Stomach (tissue), 9 donors: ENCODE data around the gene YOD1. TPM values are rescaled to one million over a fixed set of nuclear protein-coding genes. Genes with fewer than 3 reads are reported as not detected.

ENCODE experiments used
- DNase-seq, 2 donors: peaks; one replicate each; pipeline versions ENCODE4 v3.0.0 to v3.0.0-alpha.2; 2013 to 2019
- H3K27ac ChIP-seq, 5 donors: fragments of 200-600 bp in 4 of 5; sonication (generic) in 4 of 5; one replicate each; pipeline ENCODE4 v1.5.1; 2013 to 2019; ENCODE audit warnings: mild to moderate bottlenecking in 1 of 5, moderate library complexity in 1 of 5
- H3K27me3 ChIP-seq, 3 donors: fragments of 200-600 bp; sonication (generic); one replicate each; pipeline ENCODE4 v1.5.1; 2017 to 2019; ENCODE audit warnings: mixed run types in 1 of 3
- H3K36me3 ChIP-seq, 4 donors: fragments of 200-600 bp; sonication (generic); 1 replicate in 3 of 4; 2 replicates in 1 of 4; pipeline ENCODE4 v1.5.1; 2016 to 2019
- H3K4me1 ChIP-seq, 4 donors: fragments of 200-600 bp; sonication (generic); one replicate each; pipeline ENCODE4 v1.5.1; 2016 to 2019
- H3K4me3 ChIP-seq, 4 donors: fragments of 200-600 bp; sonication (generic) in 3 of 4; one replicate each; pipeline ENCODE4 v1.5.1; 2016 to 2019; ENCODE audit warnings: mild to moderate bottlenecking in 1 of 4
- H3K9me3 ChIP-seq, 4 donors: fragments of 200-600 bp; sonication (generic); one replicate each; pipeline ENCODE4 v1.5.1; 2016 to 2019
- EP300 ChIP-seq: sonication (generic); formaldehyde crosslinking; IDR thresholded peaks from one replicate; pipeline ENCODE4 v1.6.1; 2017; ENCODE audit warnings: antibody characterized with exemption
- POLR2A ChIP-seq, 4 donors: fragments of 450-650 bp; IDR thresholded peaks; one replicate each; pipeline ENCODE4 v1.6.1; 2016; ENCODE audit warnings: antibody characterized with exemption in 4 of 4, control low read depth in 2 of 4, mild to moderate bottlenecking in 1 of 4, moderate library complexity in 1 of 4
- POLR2AphosphoS5 ChIP-seq, 3 donors: sonication (generic); formaldehyde crosslinking; IDR thresholded peaks; one replicate each; pipeline ENCODE4 v1.6.1; 2016; ENCODE audit warnings: antibody characterized with exemption in 3 of 3
- WGBS, 5 donors: extraction: QIAGEN DNeasy Blood & Tissue Kit in 3 of 5; methylation state at CpG; one replicate each; pipeline versions ENCODE4 v1.1.5 to v1.1.7; 2013 to 2018; 5-methylcytosine and 5-hydroxymethylcytosine counted together
- intact Hi-C: fragments of 100-400 bp; cut with DNase I; formaldehyde crosslinking; loops from one replicate; pipeline ENCODE4 v1.15.1; 2023; ENCODE audit warnings: low total_unique reads
- polyA plus RNA-seq, 3 donors: library from polyadenylated mRNA; stranded (reverse); fragments of 200-250 nt; gene quantifications; one replicate each; pipeline ENCODE4 v1.2.3, GENCODE V29; 2013
- total RNA-seq, 5 donors: library from RNA; depleted of rRNA; stranded (reverse); fragments of >200 nt; gene quantifications; one replicate each; pipeline versions ENCODE4 v1.1.0 to v1.2.3, GENCODE V29; 2014 to 2016
- TF ChIP-seq, protein P1 (sequence below), 7 experiments: fragments of 450-650 bp in 4 of 7; fragments of 200-600 bp in 3 of 7; sonication (generic) in 3 of 7; IDR thresholded peaks; one replicate each; pipeline ENCODE4 v1.5.1; 2016 to 2019; ENCODE audit warnings: antibody characterized with exemption in 7 of 7, control low read depth in 2 of 7, mild to moderate bottlenecking in 1 of 7
- donor health status: healthy with polysubstance abuse.
- donor health status: Bipolar disorder and iron deficiency.
- donor health status: healthy.

YOD1 gene
- total and polyA plus RNA-seq, 8 donors: 1.5 to 47.9 (median 4.8) TPM

DNA sequence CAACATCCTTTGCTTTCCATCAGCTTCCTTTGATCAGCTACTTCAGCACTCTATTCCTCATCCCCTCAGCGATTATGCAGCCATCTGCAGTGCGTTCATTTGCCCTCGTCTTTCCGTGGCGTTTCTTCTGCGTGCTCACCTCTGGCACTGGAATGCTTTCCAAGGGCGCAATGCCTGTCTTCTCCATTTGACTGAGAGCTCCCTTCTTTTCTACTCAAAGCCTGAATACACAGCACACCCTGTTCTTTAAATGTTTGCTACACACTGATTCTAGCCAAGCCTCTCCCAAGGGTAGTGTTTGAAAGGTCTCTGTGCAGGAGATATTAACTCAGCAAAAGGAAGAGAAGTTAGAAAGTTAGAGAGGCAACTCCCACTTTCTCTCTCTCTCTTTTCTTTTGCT lies 41.1 kb downstream of the YOD1 start:
- H3K4me1 ChIP-seq: peaks cover 29 to 54% (median 41%) of the 10 kb centered on the region in 4 donors
- no peaks in the 10 kb centered on the region for H3K27me3 ChIP-seq
- DNase-seq: peak; percentile 71 to 76
- WGBS, 5 donors: 28 to 56% (median 41%) methylated on average over 7 of the region's 7 CpGs
- H3K9me3 ChIP-seq: no peaks in the 10 kb centered on the region
- no peak overlapping the region for H3K4me3 ChIP-seq
- peak overlapping the region; percentile 82 to 94 (median 88) for H3K27ac ChIP-seq
- H3K36me3 ChIP-seq: no peaks in the 10 kb centered on the region
- TF ChIP-seq, protein P1, sequence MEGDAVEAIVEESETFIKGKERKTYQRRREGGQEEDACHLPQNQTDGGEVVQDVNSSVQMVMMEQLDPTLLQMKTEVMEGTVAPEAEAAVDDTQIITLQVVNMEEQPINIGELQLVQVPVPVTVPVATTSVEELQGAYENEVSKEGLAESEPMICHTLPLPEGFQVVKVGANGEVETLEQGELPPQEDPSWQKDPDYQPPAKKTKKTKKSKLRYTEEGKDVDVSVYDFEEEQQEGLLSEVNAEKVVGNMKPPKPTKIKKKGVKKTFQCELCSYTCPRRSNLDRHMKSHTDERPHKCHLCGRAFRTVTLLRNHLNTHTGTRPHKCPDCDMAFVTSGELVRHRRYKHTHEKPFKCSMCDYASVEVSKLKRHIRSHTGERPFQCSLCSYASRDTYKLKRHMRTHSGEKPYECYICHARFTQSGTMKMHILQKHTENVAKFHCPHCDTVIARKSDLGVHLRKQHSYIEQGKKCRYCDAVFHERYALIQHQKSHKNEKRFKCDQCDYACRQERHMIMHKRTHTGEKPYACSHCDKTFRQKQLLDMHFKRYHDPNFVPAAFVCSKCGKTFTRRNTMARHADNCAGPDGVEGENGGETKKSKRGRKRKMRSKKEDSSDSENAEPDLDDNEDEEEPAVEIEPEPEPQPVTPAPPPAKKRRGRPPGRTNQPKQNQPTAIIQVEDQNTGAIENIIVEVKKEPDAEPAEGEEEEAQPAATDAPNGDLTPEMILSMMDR (IDR thresholded peaks at IDR 0.05): peak in 1 of 7 experiments; percentile 8
- no peak for TF ChIP-seq POLR2A (IDR thresholded peaks at IDR 0.05)
- TF ChIP-seq EP300: no peak
- peak in 2 of 3 donors; percentile 74 to 79 for TF ChIP-seq POLR2AphosphoS5 (IDR thresholded peaks at IDR 0.05)
- intact Hi-C loops: no loop called here

DNA sequence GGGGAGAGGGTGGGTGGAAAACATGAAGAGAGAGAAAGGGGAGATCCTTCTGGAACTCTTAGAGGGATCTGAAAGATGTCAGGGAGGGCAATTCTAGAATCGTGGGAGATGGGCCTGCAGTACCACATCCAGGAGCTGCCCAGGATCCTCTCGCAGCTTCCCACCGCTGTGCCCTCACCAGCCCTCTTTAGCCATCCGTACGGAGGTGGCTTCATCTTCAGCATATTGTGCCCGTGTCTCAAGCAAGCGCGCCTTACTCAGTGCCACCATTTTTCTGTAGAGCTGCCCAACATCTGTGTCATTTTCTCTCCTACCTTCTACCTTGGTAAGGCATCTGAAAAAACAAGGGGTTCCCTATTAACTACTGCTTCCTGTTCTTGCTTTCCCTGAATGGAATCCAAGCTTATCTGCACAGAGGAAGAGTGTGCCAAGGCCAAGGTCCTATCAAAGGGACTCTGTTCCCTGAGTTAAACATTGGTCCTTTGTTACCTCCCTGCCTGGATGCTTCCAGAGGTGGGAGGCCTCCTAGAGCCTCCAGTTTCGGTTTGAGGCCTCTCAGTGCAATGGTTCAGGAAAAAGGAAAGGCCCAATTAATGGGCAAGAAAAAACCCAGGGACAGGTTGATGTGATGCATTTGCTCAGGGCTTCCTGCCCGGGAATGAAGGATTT lies 41.7 kb downstream of the YOD1 start:
- TF ChIP-seq EP300: no peak
- peak; percentile 4 to 84 (median 81) for TF ChIP-seq POLR2AphosphoS5 (IDR thresholded peaks at IDR 0.05)
- peak; percentile 61 to 74 for DNase-seq
- Histone ChIP-seq H3K27me3 (no peaks in the 10 kb centered on the region), H3K4me3 (no peak overlapping the region), H3K27ac (peak overlapping the region; percentile 82 to 94 (median 88)), H3K9me3 (no peaks in the 10 kb centered on the region), H3K4me1 (peaks cover 34 to 60% (median 47%) of the 10 kb centered on the region in 4 donors), H3K36me3 (no peaks in the 10 kb centered on the region)
- intact Hi-C loops: no loop called here
- WGBS, 5 donors: 45 to 68% (median 52%) methylated on average over 10 of the region's 10 CpGs

DNA sequence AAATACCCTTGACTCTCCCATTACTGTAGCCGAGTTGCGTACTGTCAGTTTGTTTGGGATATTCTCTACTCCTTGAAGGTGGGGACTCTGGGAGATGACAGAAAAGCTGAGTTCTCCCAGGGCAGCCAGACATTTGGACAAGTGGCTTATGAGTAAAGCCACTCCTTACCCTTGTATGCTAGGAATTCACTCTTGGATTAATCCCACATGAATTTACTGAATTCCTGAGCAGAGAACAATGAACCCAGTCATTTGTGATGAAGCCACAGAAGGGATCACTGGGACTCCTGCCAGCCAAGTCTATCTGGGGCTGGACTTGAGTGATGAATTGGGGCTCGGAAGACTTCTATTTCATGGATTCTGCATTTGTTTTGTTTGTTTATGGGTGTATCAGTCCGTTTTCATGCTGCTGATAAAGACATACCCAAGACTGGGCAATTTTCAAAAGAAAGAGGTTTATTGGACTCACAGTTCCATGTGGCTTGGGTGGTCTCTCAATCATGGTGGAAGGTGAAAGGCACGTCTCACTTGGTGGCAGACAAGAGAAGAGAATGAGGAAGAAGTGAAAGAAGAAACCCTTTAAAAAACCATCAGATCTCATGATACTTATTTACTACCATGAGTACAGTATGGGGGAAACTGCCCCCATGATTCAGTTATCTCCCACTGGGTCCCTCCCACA lies 43.5 kb downstream of the YOD1 start:
- no peak overlapping the region for H3K4me3 ChIP-seq
- peaks cover 44 to 78% (median 65%) of the 10 kb centered on the region in 4 donors for H3K4me1 ChIP-seq
- H3K27me3 ChIP-seq: no peaks in the 10 kb centered on the region
- no peaks in the 10 kb centered on the region for H3K36me3 ChIP-seq
- peak overlapping the region; percentile 46 to 94 (median 83) for H3K27ac ChIP-seq
- intact Hi-C loops: no loop called here
- DNase-seq: peak; percentile 74 to 77
- 54 to 64% (median 56%) methylated on average over 5 of the region's 5 CpGs for WGBS, 5 donors
- TF ChIP-seq POLR2AphosphoS5 (IDR thresholded peaks at IDR 0.05): peak in 1 of 3 donors; percentile 33
- TF ChIP-seq EP300: no peak
- H3K9me3 ChIP-seq: no peaks in the 10 kb centered on the region

- DNase-seq: no peak
- Histone ChIP-seq H3K4me3 (no peak overlapping the region), H3K27ac (peak overlapping the region; percentile 46 to 94 (median 83))
Measured at GRCh38 chr1:207006914-207007313, 44.1 kb downstream of the YOD1 start.

DNA sequence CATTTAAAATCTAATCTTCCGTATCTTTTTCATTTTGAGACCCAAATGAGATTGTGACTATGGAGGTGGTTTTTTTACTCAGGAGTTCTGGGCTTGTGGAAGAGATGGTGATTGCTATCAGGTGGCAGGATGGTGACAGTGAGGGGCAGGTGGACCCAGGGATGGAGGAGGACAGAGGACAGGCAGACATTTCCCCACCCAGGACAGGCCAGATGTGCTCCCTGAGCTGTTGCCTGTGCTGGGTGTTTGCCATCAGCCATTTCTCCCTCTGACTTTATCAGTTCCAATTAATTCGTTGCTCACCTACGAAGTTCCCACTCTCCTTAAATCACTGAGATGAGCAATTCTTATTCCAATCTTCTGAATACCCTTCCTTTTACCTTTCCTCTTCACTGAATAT lies 44.9 kb downstream of the YOD1 start:
- no peak for TF ChIP-seq EP300
- TF ChIP-seq POLR2A (IDR thresholded peaks at IDR 0.05): no peak
- TF ChIP-seq POLR2AphosphoS5 (IDR thresholded peaks at IDR 0.05): no peak
- WGBS, 5 donors: 46 to 78% (median 58%) methylated on average over 3 of the region's 3 CpGs
- no peaks in the 10 kb centered on the region for H3K9me3 ChIP-seq
- no peak overlapping the region for H3K4me3 ChIP-seq
- DNase-seq: no peak
- peaks cover 50 to 85% (median 71%) of the 10 kb centered on the region in 4 donors for H3K4me1 ChIP-seq
- no peaks in the 10 kb centered on the region for H3K36me3 ChIP-seq
- H3K27me3 ChIP-seq: no peaks in the 10 kb centered on the region
- intact Hi-C loops: no loop called here
- H3K27ac ChIP-seq: peak overlapping the region; percentile 82 to 94 (median 89)

More at GRCh38 chr1:207006914-207007313, 44.1 kb downstream of the YOD1 start:
- WGBS, 5 donors: 43 to 69% (median 54%) methylated on average over 3 of the region's 3 CpGs
- no peaks in the 10 kb centered on the region for H3K27me3 ChIP-seq
- intact Hi-C loops: no loop called here
- no peaks in the 10 kb centered on the region for H3K36me3 ChIP-seq
- no peaks in the 10 kb centered on the region for H3K9me3 ChIP-seq
- peaks cover 50 to 84% (median 69%) of the 10 kb centered on the region in 4 donors for H3K4me1 ChIP-seq
- TF ChIP-seq EP300: no peak
- no peak for TF ChIP-seq POLR2A (IDR thresholded peaks at IDR 0.05)
- no peak for TF ChIP-seq POLR2AphosphoS5 (IDR thresholded peaks at IDR 0.05)
- TF ChIP-seq, protein P1 (IDR thresholded peaks at IDR 0.05): no peak
